ENCODE measurements around the gene GUCA1C.

The GUCA1C gene

DNA sequence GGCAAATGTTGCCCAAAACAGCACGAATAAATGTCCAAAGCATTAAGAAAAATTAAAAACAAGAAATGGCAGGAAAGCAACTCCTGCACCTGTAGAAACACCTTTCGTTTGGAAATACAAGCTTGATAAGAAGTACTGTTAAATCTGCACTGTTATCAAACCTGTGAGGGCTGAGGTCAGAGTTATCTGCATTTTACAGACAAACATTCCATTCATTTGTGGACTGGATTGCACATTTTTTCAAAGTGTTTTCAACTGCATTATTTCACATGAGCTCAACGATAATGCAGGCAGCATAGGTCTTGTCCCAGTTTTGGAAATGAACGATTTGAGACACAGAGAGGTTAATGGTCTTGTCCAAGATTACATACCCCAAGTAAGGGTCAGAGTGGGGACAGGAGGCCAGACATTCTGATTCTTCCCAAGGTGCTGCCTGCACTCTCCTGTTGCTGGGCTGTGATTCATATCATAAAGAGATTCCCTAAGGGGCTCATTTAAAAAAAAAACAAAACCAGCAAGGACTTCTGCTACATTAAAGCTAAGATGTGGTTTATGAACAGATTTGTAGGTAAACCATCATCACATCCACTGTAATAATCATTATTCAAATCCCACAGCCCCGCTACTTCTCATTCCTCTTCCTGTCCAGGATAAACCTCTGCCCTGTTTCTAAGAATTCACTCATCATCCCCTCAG, 13.0 kb downstream of the GUCA1C start:
- H3K4me3 Mint-ChIP-seq = no peak overlapping the region
- H3K9me3 Mint-ChIP-seq = no peaks in the 10 kb centered on the region
- no peaks in the 10 kb centered on the region for H3K4me1 Mint-ChIP-seq (ENCODE audit: low read depth)
- no peak overlapping the region for H3K27ac Mint-ChIP-seq
- H3K36me3 Mint-ChIP-seq (ENCODE audit: low read depth) = no peaks in the 10 kb centered on the region
- DNase-seq (ENCODE audit: low spot score) = no peak
- peaks cover 2% of the 10 kb centered on the region for H3K27me3 Mint-ChIP-seq (ENCODE audit: low read depth)

DNA sequence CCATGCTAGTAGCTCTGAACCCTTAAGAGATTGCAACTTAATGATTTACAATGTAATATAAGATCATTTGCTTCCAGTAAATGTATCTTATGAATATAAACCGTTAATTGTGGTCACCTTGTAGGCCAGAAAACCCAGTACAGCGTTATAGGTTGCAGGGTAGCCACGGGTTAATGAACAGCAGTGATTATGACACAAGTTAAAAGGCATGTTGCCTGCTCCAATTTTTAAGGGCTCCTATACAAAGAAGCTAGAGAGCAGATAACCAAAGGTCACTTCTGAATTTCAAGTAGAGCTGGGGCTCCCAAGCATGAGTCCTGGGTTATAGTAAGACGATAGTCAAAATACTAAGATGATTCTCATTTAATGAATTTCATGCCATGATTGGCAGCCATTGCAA, 13.5 kb downstream of the GUCA1C start:
- Mint-ChIP-seq H3K27ac (no peak overlapping the region), H3K27me3 (ENCODE audit: low read depth) (peaks cover 2% of the 10 kb centered on the region), H3K9me3 (no peaks in the 10 kb centered on the region), H3K4me1 (ENCODE audit: low read depth) (no peaks in the 10 kb centered on the region), H3K36me3 (ENCODE audit: low read depth) (no peaks in the 10 kb centered on the region), H3K4me3 (no peak overlapping the region)
- no peak for DNase-seq (ENCODE audit: low spot score)

DNA sequence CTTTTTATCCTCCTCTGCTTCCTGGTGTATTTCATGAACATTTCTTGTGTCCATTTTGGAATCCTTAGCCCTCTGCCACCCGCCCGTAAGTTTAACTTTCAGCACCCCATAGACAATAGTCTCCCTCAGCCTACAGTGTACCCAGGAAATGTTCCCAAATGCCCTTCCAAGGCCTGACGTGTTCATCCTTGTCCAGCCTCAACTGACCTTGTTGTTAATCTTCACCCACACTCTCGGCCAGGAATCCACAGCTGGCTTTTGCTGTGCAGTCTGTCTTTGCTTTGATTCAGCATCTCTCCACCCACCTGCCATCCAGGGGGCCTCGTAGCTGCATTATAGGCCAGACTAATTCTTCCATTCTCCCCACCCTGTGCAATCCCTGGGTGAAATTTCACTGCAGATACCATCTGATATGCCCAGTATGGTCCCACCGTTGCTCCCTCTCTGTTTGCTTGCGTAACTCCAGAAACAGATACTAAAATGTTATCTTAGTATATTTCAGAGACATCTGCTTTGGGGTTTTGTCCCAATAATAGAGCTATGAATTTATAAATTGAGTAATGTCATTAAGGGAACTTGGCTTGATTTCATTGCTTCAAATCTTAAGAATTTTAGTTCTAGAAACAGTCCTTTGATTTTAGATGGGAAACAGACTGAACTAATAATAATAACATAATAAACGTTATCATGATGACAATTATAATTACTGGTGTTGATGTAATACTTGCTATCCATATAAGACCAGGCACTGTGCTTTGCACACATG, 16.6 kb downstream of the GUCA1C start:
- H3K9me3 Mint-ChIP-seq = no peaks in the 10 kb centered on the region
- no peak overlapping the region for H3K27ac Mint-ChIP-seq
- no peak for DNase-seq (ENCODE audit: low spot score)
- H3K4me3 Mint-ChIP-seq = no peak overlapping the region
- H3K27me3 Mint-ChIP-seq (ENCODE audit: low read depth) = no peaks in the 10 kb centered on the region
- H3K36me3 Mint-ChIP-seq (ENCODE audit: low read depth) = no peaks in the 10 kb centered on the region
- H3K4me1 Mint-ChIP-seq (ENCODE audit: low read depth) = no peaks in the 10 kb centered on the region

DNA sequence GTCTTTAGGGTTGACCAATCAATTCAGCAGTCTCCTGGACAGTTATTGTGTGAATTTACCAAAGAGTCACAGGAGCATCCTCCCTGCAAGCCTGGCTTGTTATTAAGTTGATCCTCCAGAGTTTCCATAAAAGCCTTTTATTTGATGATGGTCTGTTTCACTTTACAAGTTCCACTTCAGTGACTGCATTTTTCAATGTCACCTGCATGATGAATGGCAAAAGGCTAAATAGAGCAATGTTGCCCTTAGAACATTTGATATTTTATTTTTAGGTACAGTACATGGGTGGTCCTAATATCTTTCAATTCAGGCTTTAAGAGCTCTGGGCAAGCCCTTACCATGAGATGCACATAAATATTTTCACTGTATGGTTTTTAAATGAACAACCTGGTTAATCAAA, 22.6 kb downstream of the GUCA1C start:
- H3K27me3 Mint-ChIP-seq (ENCODE audit: low read depth) = peaks cover 9% of the 10 kb centered on the region
- H3K4me3 Mint-ChIP-seq = no peak overlapping the region
- H3K27ac Mint-ChIP-seq = no peak overlapping the region
- peaks cover 3% of the 10 kb centered on the region for H3K9me3 Mint-ChIP-seq
- no peaks in the 10 kb centered on the region for H3K36me3 Mint-ChIP-seq (ENCODE audit: low read depth)
- DNase-seq (ENCODE audit: low spot score) = no peak
- H3K4me1 Mint-ChIP-seq (ENCODE audit: low read depth) = no peaks in the 10 kb centered on the region

DNA sequence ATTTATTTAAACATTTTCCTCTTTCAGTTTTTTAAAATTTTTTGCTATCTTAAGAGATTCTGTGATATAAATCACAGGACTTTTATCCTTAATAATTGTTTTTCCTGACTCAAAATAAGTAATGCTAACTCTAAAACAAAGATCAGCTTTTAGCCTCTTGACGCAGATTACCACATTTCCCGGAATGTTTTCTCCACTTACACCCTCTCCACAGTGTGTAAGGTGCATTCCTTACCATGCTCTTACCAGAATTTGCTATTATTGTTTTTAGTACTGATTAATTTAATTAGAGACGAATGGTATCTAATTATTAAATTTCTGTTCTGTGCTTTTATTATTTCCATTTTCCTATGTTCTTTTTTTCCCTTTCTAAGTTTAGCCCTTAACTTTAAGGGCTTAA, 34.8 kb downstream of the GUCA1C start:
- Mint-ChIP-seq H3K27me3 (ENCODE audit: low read depth) (peaks cover 43% of the 10 kb centered on the region), H3K9me3 (no peaks in the 10 kb centered on the region), H3K27ac (no peak overlapping the region), H3K4me3 (no peak overlapping the region), H3K4me1 (ENCODE audit: low read depth) (peaks cover 11% of the 10 kb centered on the region), H3K36me3 (ENCODE audit: low read depth) (no peaks in the 10 kb centered on the region)
- no peak for DNase-seq (ENCODE audit: low spot score)

DNA sequence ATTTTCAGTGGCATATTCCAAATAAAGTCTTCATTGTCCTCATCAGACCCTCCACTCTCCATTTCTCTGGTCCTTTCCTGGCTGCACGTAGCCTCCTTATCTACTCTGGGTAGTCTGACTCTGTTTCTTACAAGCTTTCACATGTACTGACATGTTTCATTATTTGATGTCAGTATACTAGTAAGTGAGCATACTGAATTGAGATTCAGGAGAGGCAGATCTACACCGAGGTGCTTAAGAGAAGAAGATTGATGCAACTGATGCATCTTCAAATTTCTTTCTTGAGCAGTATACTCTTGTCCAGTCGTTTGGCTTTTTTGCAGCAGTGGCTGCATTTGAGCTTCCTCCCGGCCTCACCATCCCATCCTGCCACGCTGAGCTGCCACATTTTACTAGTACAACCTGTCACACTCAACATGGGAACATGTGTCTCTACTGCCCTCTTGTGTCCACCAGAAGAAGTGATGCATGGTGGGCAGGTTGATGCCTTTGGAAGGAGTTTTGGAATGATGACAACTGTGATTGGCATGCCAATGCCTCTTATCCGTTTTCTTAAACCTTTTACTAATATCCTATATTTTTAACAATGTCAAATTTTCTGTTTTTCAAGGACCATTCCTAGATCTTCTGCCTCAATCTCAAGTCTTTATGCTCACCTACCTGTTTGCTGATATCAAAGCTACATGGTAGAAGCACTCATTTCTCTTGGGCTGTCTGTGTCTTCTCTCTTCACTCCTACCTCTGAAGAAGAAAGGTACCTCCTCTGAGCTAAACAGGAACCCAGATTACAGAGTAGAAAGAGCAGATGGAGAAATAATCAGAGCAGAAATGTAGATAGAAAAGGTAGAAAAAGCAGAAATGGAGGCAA, 38.7 kb downstream of the GUCA1C start:
- Mint-ChIP-seq H3K27me3 (ENCODE audit: low read depth) (peaks cover 30% of the 10 kb centered on the region), H3K36me3 (ENCODE audit: low read depth) (no peaks in the 10 kb centered on the region), H3K4me1 (ENCODE audit: low read depth) (peaks cover 18% of the 10 kb centered on the region), H3K27ac (peak overlapping the region; percentile 16), H3K4me3 (peak overlapping the region; percentile 35), H3K9me3 (no peaks in the 10 kb centered on the region)
- peak; percentile 55 for DNase-seq (ENCODE audit: low spot score)

DNA sequence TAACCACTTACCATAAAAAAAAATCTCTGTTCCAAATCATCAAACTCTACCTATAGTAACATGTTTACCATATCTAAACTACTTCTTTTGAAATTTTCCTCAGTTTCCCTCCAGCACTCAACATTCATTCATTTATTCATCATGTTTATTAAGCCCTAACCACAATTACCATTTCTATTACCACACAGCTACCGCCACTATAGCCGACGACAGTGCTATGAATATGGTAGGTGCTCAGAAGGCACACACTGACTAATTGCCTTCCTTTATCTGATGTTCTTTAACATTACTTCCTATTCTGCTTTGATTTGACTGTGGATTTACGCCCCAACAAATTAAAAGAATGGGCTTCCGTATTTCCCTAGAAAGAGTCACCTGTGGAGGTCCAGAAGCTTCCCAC, 43.9 kb downstream of the GUCA1C start:
- Mint-ChIP-seq H3K4me1 (ENCODE audit: low read depth) (peaks cover 16% of the 10 kb centered on the region), H3K27ac (no peak overlapping the region), H3K9me3 (no peaks in the 10 kb centered on the region), H3K27me3 (ENCODE audit: low read depth) (no peaks in the 10 kb centered on the region), H3K36me3 (ENCODE audit: low read depth) (no peaks in the 10 kb centered on the region), H3K4me3 (no peak overlapping the region)
- no peak for DNase-seq (ENCODE audit: low spot score)

DNA sequence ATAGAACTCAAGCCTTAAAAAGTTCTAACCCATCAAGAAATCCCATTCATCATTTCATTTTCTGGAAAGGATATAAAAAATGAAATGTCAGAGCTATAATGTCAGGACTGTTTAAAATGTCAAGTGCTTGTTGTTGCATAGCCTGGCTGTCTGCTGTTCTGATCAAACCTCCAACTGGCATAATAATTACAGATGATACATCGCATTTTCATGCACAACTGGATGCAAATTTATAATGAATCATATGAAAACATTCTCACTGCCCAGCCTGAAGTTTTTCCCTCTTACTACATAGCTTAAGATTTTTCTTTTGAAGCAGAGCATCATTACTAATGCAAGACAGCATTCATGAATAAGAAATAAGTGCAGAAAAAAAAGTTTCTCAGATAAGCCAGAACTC, 46.5 kb downstream of the GUCA1C start:
- no peak for DNase-seq (ENCODE audit: low spot score)
- H3K4me1 Mint-ChIP-seq (ENCODE audit: low read depth) = peaks cover 9% of the 10 kb centered on the region
- H3K36me3 Mint-ChIP-seq (ENCODE audit: low read depth) = no peaks in the 10 kb centered on the region
- H3K4me3 Mint-ChIP-seq = no peak overlapping the region
- H3K9me3 Mint-ChIP-seq = no peaks in the 10 kb centered on the region
- no peaks in the 10 kb centered on the region for H3K27me3 Mint-ChIP-seq (ENCODE audit: low read depth)
- no peak overlapping the region for H3K27ac Mint-ChIP-seq

DNA sequence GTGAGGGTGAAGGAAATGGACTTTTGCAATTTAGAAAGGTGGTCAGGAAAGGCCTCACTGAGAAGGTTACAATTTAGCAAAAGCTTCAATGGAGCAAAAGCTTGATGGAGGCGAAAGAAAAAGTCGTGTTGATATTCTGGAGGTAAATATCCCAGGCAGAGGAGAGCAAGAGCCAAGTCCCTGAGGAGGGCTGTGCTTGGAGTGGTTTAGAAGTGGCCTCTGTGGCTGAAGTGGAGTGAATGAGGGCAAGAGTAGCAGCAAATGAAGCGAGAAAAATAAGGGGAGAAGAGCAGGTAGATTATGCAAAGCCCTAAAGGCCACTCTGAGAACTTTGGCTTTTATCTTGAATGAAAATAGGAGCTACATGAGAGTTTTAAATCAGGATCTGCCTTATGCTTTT, 54.1 kb downstream of the GUCA1C start:
- H3K27ac Mint-ChIP-seq = no peak overlapping the region
- H3K4me3 Mint-ChIP-seq = no peak overlapping the region
- H3K36me3 Mint-ChIP-seq (ENCODE audit: low read depth) = no peaks in the 10 kb centered on the region
- no peaks in the 10 kb centered on the region for H3K27me3 Mint-ChIP-seq (ENCODE audit: low read depth)
- DNase-seq (ENCODE audit: low spot score) = no peak
- H3K9me3 Mint-ChIP-seq = no peaks in the 10 kb centered on the region
- peaks cover 17% of the 10 kb centered on the region for H3K4me1 Mint-ChIP-seq (ENCODE audit: low read depth)

DNA sequence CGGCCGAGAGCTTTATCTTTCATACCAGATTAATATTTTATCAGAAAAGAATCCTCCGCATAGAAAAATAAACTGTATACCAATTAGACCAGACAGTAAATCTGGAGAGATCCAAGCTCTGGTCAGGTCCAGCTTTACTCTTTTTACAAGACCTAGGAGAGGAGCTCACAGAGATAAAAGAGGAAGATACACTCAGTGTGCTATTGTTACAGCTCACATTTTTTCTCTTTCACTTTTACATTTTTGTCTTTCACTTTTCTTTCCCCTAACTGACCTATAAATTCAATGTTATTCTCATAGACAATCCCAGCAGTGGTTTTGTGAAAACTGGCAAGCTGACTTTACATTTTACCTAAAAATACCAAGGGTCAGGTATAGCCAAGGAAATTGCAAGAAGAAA, 55.8 kb downstream of the GUCA1C start:
- Mint-ChIP-seq H3K4me1 (ENCODE audit: low read depth) (peaks cover 17% of the 10 kb centered on the region), H3K9me3 (no peaks in the 10 kb centered on the region), H3K4me3 (peak overlapping the region; percentile 16), H3K27me3 (ENCODE audit: low read depth) (no peaks in the 10 kb centered on the region), H3K27ac (peak overlapping the region; percentile 16), H3K36me3 (ENCODE audit: low read depth) (no peaks in the 10 kb centered on the region)
- DNase-seq (ENCODE audit: low spot score) = no peak

DNA sequence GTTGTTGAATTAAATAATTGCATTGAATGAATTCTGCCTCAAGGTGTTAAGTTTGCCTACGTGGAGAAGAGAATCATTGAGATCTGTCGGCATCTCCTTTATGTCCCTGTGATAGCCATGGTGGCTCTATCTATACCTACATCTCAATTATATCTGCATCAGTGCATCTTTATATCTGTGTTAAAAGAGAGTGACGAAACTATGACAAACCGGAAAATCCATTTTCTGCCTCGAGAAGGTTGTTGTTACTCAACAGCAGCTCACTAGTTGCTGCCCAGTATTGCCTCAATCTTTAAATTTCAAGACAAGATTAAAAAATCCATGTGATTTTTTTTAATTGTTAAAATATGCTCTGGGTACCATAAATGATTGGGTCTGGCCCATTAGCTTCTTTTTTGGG, 58.7 kb downstream of the GUCA1C start:
- Mint-ChIP-seq H3K36me3 (ENCODE audit: low read depth) (no peaks in the 10 kb centered on the region), H3K27ac (no peak overlapping the region), H3K27me3 (ENCODE audit: low read depth) (no peaks in the 10 kb centered on the region), H3K4me1 (ENCODE audit: low read depth) (peaks cover 10% of the 10 kb centered on the region), H3K4me3 (no peak overlapping the region), H3K9me3 (no peaks in the 10 kb centered on the region)
- no peak for DNase-seq (ENCODE audit: low spot score)

DNA sequence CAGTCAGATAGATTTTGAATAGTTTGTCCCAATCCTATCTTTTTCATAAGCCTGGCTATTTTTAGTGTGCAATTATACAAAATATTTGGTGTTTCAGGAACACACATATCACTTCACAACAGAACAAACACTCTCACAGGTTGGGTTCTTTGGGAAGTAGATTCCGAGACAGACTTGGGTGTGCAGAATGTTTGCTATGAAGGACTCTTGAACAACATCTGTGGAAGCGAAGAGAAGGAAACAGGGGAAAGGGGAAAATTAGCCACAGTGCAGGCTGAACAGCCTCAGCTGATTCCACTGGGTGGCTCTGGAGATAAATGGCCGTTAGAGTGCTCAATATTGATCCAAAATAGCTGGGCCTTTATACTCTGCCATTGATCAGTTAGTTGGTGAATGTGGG, 61.8 kb downstream of the GUCA1C start:
- no peaks in the 10 kb centered on the region for H3K4me1 Mint-ChIP-seq (ENCODE audit: low read depth)
- H3K36me3 Mint-ChIP-seq (ENCODE audit: low read depth) = no peaks in the 10 kb centered on the region
- H3K27me3 Mint-ChIP-seq (ENCODE audit: low read depth) = no peaks in the 10 kb centered on the region
- H3K4me3 Mint-ChIP-seq = no peak overlapping the region
- no peak for DNase-seq (ENCODE audit: low spot score)
- no peaks in the 10 kb centered on the region for H3K9me3 Mint-ChIP-seq
- H3K27ac Mint-ChIP-seq = no peak overlapping the region

DNA sequence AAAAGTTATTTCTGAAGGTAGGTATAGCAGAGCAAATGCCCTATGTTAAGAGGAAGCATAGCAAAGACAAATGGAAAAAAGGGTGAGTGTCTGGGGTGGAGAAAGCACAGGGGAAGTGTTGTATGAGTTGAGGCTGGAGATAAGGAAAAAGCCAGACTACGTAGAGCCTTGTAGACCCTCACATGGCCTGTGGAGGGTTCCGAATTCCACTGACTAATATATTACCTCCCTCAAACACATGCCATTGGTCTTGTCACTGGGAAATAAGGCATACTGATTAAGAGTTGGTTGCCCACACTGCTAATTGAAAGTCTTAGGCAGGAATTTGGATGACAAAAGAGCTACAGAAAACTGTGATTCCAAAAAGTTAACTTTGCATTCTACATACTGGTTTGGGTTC, 65.9 kb downstream of the GUCA1C start:
- H3K27ac Mint-ChIP-seq = no peak overlapping the region
- no peak overlapping the region for H3K4me3 Mint-ChIP-seq
- no peaks in the 10 kb centered on the region for H3K36me3 Mint-ChIP-seq (ENCODE audit: low read depth)
- H3K27me3 Mint-ChIP-seq (ENCODE audit: low read depth) = no peaks in the 10 kb centered on the region
- DNase-seq (ENCODE audit: low spot score) = no peak
- no peaks in the 10 kb centered on the region for H3K9me3 Mint-ChIP-seq
- H3K4me1 Mint-ChIP-seq (ENCODE audit: low read depth) = peaks cover 4% of the 10 kb centered on the region

DNA sequence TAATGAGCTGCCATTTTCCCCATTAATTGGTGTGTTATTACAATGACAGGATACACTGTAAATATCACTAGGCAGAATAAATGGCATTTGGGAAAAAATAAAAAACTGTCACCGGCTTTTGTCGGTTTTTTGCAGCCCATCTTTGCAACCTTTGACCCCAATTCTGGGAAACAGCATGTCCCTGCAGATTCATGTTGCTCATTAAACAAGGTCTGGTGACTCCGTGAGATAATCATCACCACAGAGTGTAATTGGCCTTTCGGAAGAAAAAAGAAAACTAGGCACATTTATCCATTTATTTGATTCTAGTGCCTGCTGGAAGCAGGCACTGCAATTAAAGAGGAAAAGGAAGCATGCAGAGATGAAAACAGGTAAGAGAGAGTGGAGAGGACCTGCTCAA, 66.6 kb downstream of the GUCA1C start:
- Mint-ChIP-seq H3K27ac (no peak overlapping the region), H3K4me1 (ENCODE audit: low read depth) (peaks cover 4% of the 10 kb centered on the region), H3K36me3 (ENCODE audit: low read depth) (no peaks in the 10 kb centered on the region), H3K4me3 (no peak overlapping the region), H3K9me3 (no peaks in the 10 kb centered on the region), H3K27me3 (ENCODE audit: low read depth) (no peaks in the 10 kb centered on the region)
- DNase-seq (ENCODE audit: low spot score) = no peak

All from T-helper 2 cell treated with Interferon-gamma antibody and Interleukin-4, amounts not matched to agents 5 μg/mL and 100 μg/mL, for 36 hours (primary cell).